ENCODE data around the gene AGPS.

DNA sequence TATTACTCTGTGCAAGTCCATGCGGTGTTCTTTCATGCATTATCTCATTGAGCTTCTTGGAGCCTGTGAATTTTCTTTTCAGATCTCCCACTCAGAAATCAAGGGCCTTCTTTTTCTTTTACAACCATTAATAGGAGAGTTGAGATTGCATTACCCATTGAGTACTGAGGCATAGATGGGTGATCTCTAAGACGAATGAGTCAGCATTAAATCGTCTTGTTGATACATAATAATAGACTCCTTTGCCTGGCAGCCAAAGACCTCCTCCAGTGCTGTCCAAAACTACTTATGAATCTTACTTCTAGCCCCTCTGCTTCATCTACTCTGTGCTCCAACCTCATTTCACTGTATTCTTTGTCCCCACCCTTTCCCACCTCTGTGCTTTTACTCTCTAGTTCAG lies 180.5 kb downstream of the AGPS start:
- no peak for TF ChIP-seq POLR2AphosphoS5 (IDR thresholded peaks at IDR 0.05; ENCODE audit: borderline replicate concordance, low read depth, low read length)
- no peak for TF ChIP-seq EZH2 (IDR thresholded peaks at IDR 0.05)
